ENCODE data around the gene CDC20B.
"Not testable (repeated sequence)": the region's sequence is repeated elsewhere in the genome, so short reads cannot be mapped to it uniquely, and the experiment has no call there.

- not testable (repeated sequence) for TF ChIP-seq CTCF (IDR thresholded peaks at IDR 0.05; ENCODE audit: low read length); EZH2 (IDR thresholded peaks at IDR 0.05; ENCODE audit: borderline replicate concordance, low read length)
Observed at GRCh38 chr5:55091011-55091410, 82.0 kb downstream of the CDC20B start.

All from OCI-LY1 (cell line).